Naive thymus-derived CD4-positive, alpha-beta T cell (primary cell): Measurements from ENCODE around the gene PIK3R2. TPM values are rescaled to one million over a fixed set of nuclear protein-coding genes. Genes with fewer than 3 reads are reported as not detected.
A peak's percentile ranks its signal among the peaks of the same experiment; 100 is the strongest.

Experiments
- ATAC-seq: fragments of 150-1000 bp; cut with Tn5 transposase; 2 replicates; pipeline ENCODE4 v1.10.0; 2021; ENCODE audit warnings: mild to moderate bottlenecking, moderate library complexity
- CTCF ChIA-PET: fragments of 350-600 bp; sonication (Branson Sonifier 250); formaldehyde crosslinking; loops from one replicate; lab custom pipeline; 2021; ENCODE audit warnings: antibody characterized with exemption; lab: Charles Lee
- POLR2A ChIA-PET: fragments of 350-600 bp; sonication (Branson Sonifier 250); formaldehyde crosslinking; loops from one replicate; lab custom pipeline; 2021; ENCODE audit warnings: antibody characterized with exemption, inconsistent platforms; lab: Charles Lee
- DNase-seq, 9 donors: peaks; one replicate each; pipeline versions ENCODE4 v3.0.0 to v3.0.0-alpha.2; 2020 to 2022; ENCODE audit warnings: mixed read lengths in 1 of 9
- H3K27ac ChIP-seq: one replicate; pipeline ENCODE4 v1.7.0; 2013; ENCODE audit warnings: mild to moderate bottlenecking, low read depth, low read length, moderate library complexity
- H3K27me3 ChIP-seq, 2 donors: one replicate each; pipeline ENCODE4 v1.7.0; 2013; ENCODE audit warnings: low read length in 2 of 2, mild to moderate bottlenecking in 2 of 2, moderate library complexity in 2 of 2; ENCODE audit not compliant: control insufficient read depth in 2 of 2, insufficient read depth in 2 of 2
- H3K36me3 ChIP-seq, 3 experiments: 1 replicate in 2 of 3; 2 replicates in 1 of 3; pipeline ENCODE4 v1.7.0; 2013; ENCODE audit warnings: low read length in 3 of 3, mild to moderate bottlenecking in 3 of 3, moderate library complexity in 1 of 3; ENCODE audit not compliant: insufficient read depth in 3 of 3, control insufficient read depth in 2 of 3
- H3K4me1 ChIP-seq, 2 donors: one replicate each; pipeline ENCODE4 v1.7.0; 2013; ENCODE audit warnings: low read length in 2 of 2, mild to moderate bottlenecking in 2 of 2, moderate library complexity in 1 of 2; ENCODE audit not compliant: control insufficient read depth in 2 of 2, insufficient read depth in 2 of 2
- H3K4me3 ChIP-seq: 2 replicates; pipeline ENCODE4 v1.7.0; 2013; ENCODE audit warnings: mild to moderate bottlenecking, low read length
- H3K9me3 ChIP-seq, 3 experiments: 1 replicate in 2 of 3; 2 replicates in 1 of 3; pipeline ENCODE4 v1.7.0; 2013; ENCODE audit warnings: low read length in 3 of 3; ENCODE audit not compliant: control insufficient read depth in 2 of 3
- H3K27ac Mint-ChIP-seq, 9 donors: one replicate each; pipeline ENCODE4 v1.8.0; 2020 to 2022; ENCODE audit warnings: mixed read lengths in 9 of 9, mild to moderate bottlenecking in 8 of 9, moderate library complexity in 5 of 9, inconsistent platforms in 2 of 9
- H3K27me3 Mint-ChIP-seq, 5 donors: one replicate each; pipeline ENCODE4 v1.8.0; 2021 to 2022; ENCODE audit warnings: mixed read lengths in 5 of 5, mild to moderate bottlenecking in 1 of 5
- H3K36me3 Mint-ChIP-seq, 5 donors: one replicate each; pipeline ENCODE4 v1.8.0; 2020 to 2022; ENCODE audit warnings: mixed read lengths in 5 of 5, mild to moderate bottlenecking in 3 of 5, inconsistent platforms in 1 of 5
- H3K4me1 Mint-ChIP-seq, 7 donors: one replicate each; pipeline ENCODE4 v1.8.0; 2020 to 2022; ENCODE audit warnings: mixed read lengths in 7 of 7, mild to moderate bottlenecking in 3 of 7, inconsistent platforms in 1 of 7
- H3K4me3 Mint-ChIP-seq, 10 donors: one replicate each; pipeline ENCODE4 v1.8.0; 2020 to 2022; ENCODE audit warnings: mild to moderate bottlenecking in 10 of 10, mixed read lengths in 10 of 10, moderate library complexity in 6 of 10, inconsistent platforms in 2 of 10
- H3K9me3 Mint-ChIP-seq, 11 donors: one replicate each; pipeline ENCODE4 v1.8.0; 2020 to 2022; ENCODE audit warnings: mixed read lengths in 11 of 11, mild to moderate bottlenecking in 4 of 11, inconsistent platforms in 1 of 11, moderate library complexity in 1 of 11
- intact Hi-C, 2 donors: fragments of 100-400 bp; cut with micrococcal nuclease; formaldehyde crosslinking; loops; one replicate each; pipeline ENCODE4 v1.15.1; 2023
- polyA plus RNA-seq, 2 donors: library from polyadenylated mRNA; unstranded; fragments of 300-500 nt; fragmentation: Illumina TruSeq; gene quantifications; one replicate each; pipeline ENCODE4 v1.2.3, GENCODE V29; 2021
- total RNA-seq, 6 experiments: library from RNA in 5 of 6; stranded (reverse) in 5 of 6; gene quantifications; 1 replicate in 5 of 6; 2 replicates in 1 of 6; pipeline ENCODE4 v1.2.3 and lab custom pipeline; 2021 to 2026

The PIK3R2 gene
- total and polyA plus RNA-seq, 7 experiments from 2014 or later: 2.2 to 24.6 (median 12.7) TPM

- H3K4me3 Mint-ChIP-seq: peak overlapping the region; percentile 88 to 99 (median 92)
- peak overlapping the region; percentile 80 to 99 (median 93) for H3K27ac Mint-ChIP-seq
- intact Hi-C loops: loop anchor here (1.0 to 2.0 kb wide), 5 partner anchors 31 to 364 kb away; partner anchors contain the start of genes KXD1 (in 1 of the 2), LSM4 (in 1 of the 2) and PIK3R2 (in 1 of the 2)
- POLR2A ChIA-PET: interaction anchor here (0.5 to 3.8 kb wide), 14 partner anchors 10 to 207 kb away, joined by 3 to 50 read pairs (median 3); partner anchors contain the start of genes IFI30, JUND and RAB3A
- peaks cover 9 to 12% of the 10 kb centered on the region in 2 donors for H3K4me1 ChIP-seq
- peaks cover 0 to 25% (median 11%) of the 10 kb centered on the region in 3 experiments for H3K36me3 ChIP-seq
- no peaks in the 10 kb centered on the region for H3K9me3 ChIP-seq
- H3K4me3 ChIP-seq: peak overlapping the region; percentile 78
- peak overlapping the region; percentile 76 for H3K27ac ChIP-seq
- H3K27me3 Mint-ChIP-seq: peaks cover 0 to 4% (median 0%) of the 10 kb centered on the region in 5 donors
- CTCF ChIA-PET: interaction anchor here (0.6 to 3.9 kb wide), 3 partner anchors 30 to 339 kb away, joined by 3 to 38 read pairs (median 3); no protein-coding TSS in a partner anchor
- peaks cover 11 to 29% (median 26%) of the 10 kb centered on the region in 7 donors for H3K4me1 Mint-ChIP-seq
- DNase-seq: no peak
- ATAC-seq: no peak
- H3K27me3 ChIP-seq: no peaks in the 10 kb centered on the region
- H3K36me3 Mint-ChIP-seq: peaks cover 0 to 12% (median 7%) of the 10 kb centered on the region in 5 donors
- peaks cover 0 to 4% (median 0%) of the 10 kb centered on the region in 11 donors for H3K9me3 Mint-ChIP-seq
Observed at GRCh38 chr19:18193388-18194180, 40.6 kb downstream of the PIK3R2 start.

GRCh38 chr19:18194181-18194530 lies 41.2 kb downstream of the PIK3R2 start:
- H3K4me3 ChIP-seq: peak overlapping the region; percentile 78
- H3K27ac Mint-ChIP-seq: peak overlapping the region in 8 of 9 donors; percentile 21 to 98 (median 64)
- peaks cover 0 to 15% (median 8%) of the 10 kb centered on the region in 5 donors for H3K36me3 Mint-ChIP-seq
- no peaks in the 10 kb centered on the region for H3K27me3 ChIP-seq
- H3K27me3 Mint-ChIP-seq: peaks cover 0 to 4% (median 0%) of the 10 kb centered on the region in 5 donors
- intact Hi-C loops: no loop called here
- ATAC-seq (no peak), DNase-seq (no peak)
- ChIA-PET CTCF (interaction anchor here (3.9 kb wide), 1 partner anchor 57 kb away, joined by 38 read pairs; no protein-coding TSS in a partner anchor), POLR2A (interaction anchor here (0.6 to 3.8 kb wide), 5 partner anchors 10 to 183 kb away, joined by 3 to 50 read pairs (median 4); partner anchors contain the start of genes JUND and RAB3A)
- H3K9me3 ChIP-seq: no peaks in the 10 kb centered on the region
- peak overlapping the region; percentile 76 for H3K27ac ChIP-seq
- peaks cover 11 to 29% (median 26%) of the 10 kb centered on the region in 7 donors for H3K4me1 Mint-ChIP-seq
- H3K4me3 Mint-ChIP-seq: peak overlapping the region; percentile 88 to 99 (median 92)
- H3K36me3 ChIP-seq: peaks cover 0 to 30% (median 11%) of the 10 kb centered on the region in 3 experiments
- H3K4me1 ChIP-seq: peaks cover 9 to 12% of the 10 kb centered on the region in 2 donors
- peaks cover 0 to 4% (median 0%) of the 10 kb centered on the region in 11 donors for H3K9me3 Mint-ChIP-seq

GRCh38 chr19:18194554-18195238 lies 41.7 kb downstream of the PIK3R2 start:
- intact Hi-C loops: no loop called here
- peak overlapping the region in 7 of 9 donors; percentile 48 to 98 (median 73) for H3K27ac Mint-ChIP-seq
- ChIA-PET CTCF (interaction anchor here (0.6 kb wide), 2 partner anchors 20 to 69 kb away, joined by 3 read pairs; no protein-coding TSS in a partner anchor), POLR2A (interaction anchor here (1.1 to 3.8 kb wide), 3 partner anchors 86 to 134 kb away, joined by 3 to 36 read pairs (median 6); partner anchors contain the start of gene JUND)
- Histone ChIP-seq H3K4me1 (peaks cover 9 to 12% of the 10 kb centered on the region in 2 donors), H3K9me3 (no peaks in the 10 kb centered on the region), H3K27ac (peak overlapping the region; percentile 76), H3K27me3 (no peaks in the 10 kb centered on the region), H3K4me3 (peak overlapping the region; percentile 78), H3K36me3 (peaks cover 0 to 36% (median 11%) of the 10 kb centered on the region in 3 experiments)
- H3K36me3 Mint-ChIP-seq: peaks cover 0 to 15% (median 8%) of the 10 kb centered on the region in 5 donors
- peaks cover 0 to 4% (median 0%) of the 10 kb centered on the region in 11 donors for H3K9me3 Mint-ChIP-seq
- H3K4me1 Mint-ChIP-seq: peaks cover 11 to 29% (median 26%) of the 10 kb centered on the region in 7 donors
- peak overlapping the region; percentile 88 to 99 (median 92) for H3K4me3 Mint-ChIP-seq
- H3K27me3 Mint-ChIP-seq: peaks cover 0 to 4% (median 0%) of the 10 kb centered on the region in 5 donors
- DNase-seq (peak in 7 of 9 donors; percentile 19 to 52 (median 36)), ATAC-seq (no peak)

GRCh38 chr19:18196511-18196845 lies 43.5 kb downstream of the PIK3R2 start:
- H3K27ac Mint-ChIP-seq: peak overlapping the region in 3 of 9 donors; percentile 24 to 62 (median 43)
- H3K27me3 ChIP-seq: no peaks in the 10 kb centered on the region
- ChIA-PET CTCF (no interaction called here), POLR2A (no interaction called here)
- H3K4me3 ChIP-seq: no peak overlapping the region
- peaks cover 0 to 40% (median 11%) of the 10 kb centered on the region in 3 experiments for H3K36me3 ChIP-seq
- peak overlapping the region in 3 of 10 donors; percentile 41 to 68 (median 45) for H3K4me3 Mint-ChIP-seq
- no peak for DNase-seq
- H3K4me1 Mint-ChIP-seq: peaks cover 12 to 30% (median 27%) of the 10 kb centered on the region in 7 donors
- no peaks in the 10 kb centered on the region for H3K9me3 ChIP-seq
- H3K27ac ChIP-seq: no peak overlapping the region
- no peak for ATAC-seq
- intact Hi-C loops: no loop called here
- peaks cover 0 to 4% (median 0%) of the 10 kb centered on the region in 11 donors for H3K9me3 Mint-ChIP-seq
- H3K4me1 ChIP-seq: peaks cover 9 to 12% of the 10 kb centered on the region in 2 donors
- peaks cover 0 to 4% (median 0%) of the 10 kb centered on the region in 5 donors for H3K27me3 Mint-ChIP-seq
- peaks cover 0 to 20% (median 8%) of the 10 kb centered on the region in 5 donors for H3K36me3 Mint-ChIP-seq

- Mint-ChIP-seq H3K36me3 (peaks cover 0 to 20% (median 8%) of the 10 kb centered on the region in 5 donors), H3K4me3 (no peak overlapping the region), H3K27ac (no peak overlapping the region), H3K9me3 (peaks cover 0 to 4% (median 0%) of the 10 kb centered on the region in 11 donors), H3K4me1 (peaks cover 20 to 33% (median 28%) of the 10 kb centered on the region in 7 donors), H3K27me3 (peaks cover 0 to 4% (median 0%) of the 10 kb centered on the region in 5 donors)
- Histone ChIP-seq H3K9me3 (no peaks in the 10 kb centered on the region), H3K4me3 (no peak overlapping the region), H3K27me3 (no peaks in the 10 kb centered on the region), H3K27ac (no peak overlapping the region), H3K4me1 (peaks cover 9 to 12% of the 10 kb centered on the region in 2 donors), H3K36me3 (peaks cover 0 to 40% (median 11%) of the 10 kb centered on the region in 3 experiments)
- ChIA-PET POLR2A (no interaction called here), CTCF (interaction anchor here (0.5 kb wide), 1 partner anchor 202 kb away, joined by 3 read pairs; no protein-coding TSS in a partner anchor)
- ATAC-seq (no peak), DNase-seq (no peak)
- intact Hi-C loops: no loop called here
Observed at GRCh38 chr19:18197306-18197705, 44.3 kb downstream of the PIK3R2 start.
